Kidney tubule cell (primary cell): ENCODE data around the gene FLOT2.
"Not testable (repeated sequence)": the region's sequence is repeated elsewhere in the genome, so short reads cannot be mapped to it uniquely, and the experiment has no call there.

Source experiments
- DNase-seq: peaks from one replicate; pipeline ENCODE4 v3.0.0-alpha.2; 2018; ENCODE audit warnings: low spot score

Gene FLOT2

GRCh38 chr17:28896884-28897768 lies at the start of gene FLOT2:
FLOT2 (minus strand) TSS chr17:28897733; CDS start chr17:28897574, 159 bp downstream.
- peak; percentile 37 for DNase-seq

GRCh38 chr17:28946239-28946638 lies 48.7 kb upstream of the FLOT2 start:
- peak; percentile 35 for DNase-seq

DNA sequence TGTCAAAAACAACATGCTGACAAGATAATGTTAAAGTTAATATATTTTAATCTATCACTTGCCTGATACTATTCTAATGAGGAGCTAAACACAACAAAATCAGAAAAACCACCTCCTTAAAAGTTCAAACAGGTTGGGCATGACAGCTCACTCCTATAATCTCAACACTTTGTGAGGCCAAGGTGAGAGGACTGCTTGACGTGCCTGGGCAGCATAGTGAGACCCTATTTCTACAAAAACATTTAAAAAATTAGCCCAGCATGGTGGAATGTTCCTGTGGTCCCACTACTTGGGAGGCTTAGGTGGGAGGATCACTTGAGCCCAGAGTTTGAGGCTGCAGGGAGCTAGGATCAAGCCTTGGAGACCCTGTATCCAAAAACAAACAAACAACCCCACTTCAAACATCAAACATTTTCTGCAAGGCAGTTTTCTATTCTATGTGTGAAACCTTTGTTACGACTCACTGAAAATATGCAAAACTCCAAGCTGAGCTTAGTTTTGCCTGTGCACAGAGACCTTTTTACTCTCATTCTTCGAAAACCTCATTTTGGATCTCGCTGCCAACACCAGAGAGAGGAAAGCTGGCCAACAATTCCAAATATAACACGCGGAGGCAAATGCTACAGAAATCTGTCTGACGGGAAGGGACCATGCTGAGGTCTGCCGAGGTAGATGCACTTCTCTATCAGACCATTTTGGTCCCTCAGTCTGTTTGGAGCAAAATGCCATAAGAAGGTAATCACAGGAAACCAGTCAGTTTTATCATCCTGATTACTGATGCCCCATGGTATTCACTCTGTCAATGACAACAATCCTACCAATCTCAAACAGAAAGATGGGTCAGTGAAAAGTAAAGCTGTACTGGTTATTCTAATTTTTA lies 47.6 kb upstream of the FLOT2 start:
- DNase-seq, result peak; percentile 23

DNA sequence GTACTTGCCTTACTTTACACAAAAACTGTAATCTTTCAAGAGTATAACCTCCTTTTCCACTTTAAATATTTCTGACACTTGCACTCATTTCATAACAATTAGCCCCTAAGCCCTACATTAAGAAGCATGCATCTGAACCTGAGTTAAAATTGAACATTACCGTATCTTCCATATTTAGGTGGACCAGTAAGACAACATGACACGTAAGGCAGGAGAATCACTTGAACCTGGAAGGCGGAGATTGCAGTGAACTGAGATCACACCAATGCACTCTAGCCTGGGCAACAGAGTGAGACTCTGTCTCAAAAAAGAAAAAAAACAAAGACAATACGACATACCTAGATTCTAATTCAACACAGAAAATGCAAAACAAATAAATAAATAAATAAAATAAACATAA lies 46.8 kb upstream of the FLOT2 start:
- no peak for DNase-seq

DNA sequence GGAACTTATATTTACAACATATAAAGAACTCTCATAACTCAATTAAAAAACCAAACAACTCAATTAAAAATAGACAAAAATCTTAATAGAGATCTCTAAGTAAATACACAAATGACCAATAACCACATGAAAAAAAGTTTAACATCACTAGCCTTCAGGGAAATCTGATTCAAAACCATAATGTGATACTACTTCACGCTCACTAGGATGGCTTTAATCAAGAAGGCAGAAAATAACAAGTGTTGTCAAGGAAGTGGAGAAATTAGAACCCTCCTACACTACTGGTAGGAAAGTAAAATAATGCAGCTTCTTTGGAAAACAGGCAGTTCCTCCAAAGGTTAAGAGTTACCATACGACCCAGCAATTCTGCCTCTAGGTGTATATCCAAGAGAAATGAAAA lies 45.4 kb upstream of the FLOT2 start:
- no peak for DNase-seq

- DNase-seq, result no peak
These were observed 43.7 kb upstream of the FLOT2 start for GRCh38 chr17:28941251-28941650.

DNA sequence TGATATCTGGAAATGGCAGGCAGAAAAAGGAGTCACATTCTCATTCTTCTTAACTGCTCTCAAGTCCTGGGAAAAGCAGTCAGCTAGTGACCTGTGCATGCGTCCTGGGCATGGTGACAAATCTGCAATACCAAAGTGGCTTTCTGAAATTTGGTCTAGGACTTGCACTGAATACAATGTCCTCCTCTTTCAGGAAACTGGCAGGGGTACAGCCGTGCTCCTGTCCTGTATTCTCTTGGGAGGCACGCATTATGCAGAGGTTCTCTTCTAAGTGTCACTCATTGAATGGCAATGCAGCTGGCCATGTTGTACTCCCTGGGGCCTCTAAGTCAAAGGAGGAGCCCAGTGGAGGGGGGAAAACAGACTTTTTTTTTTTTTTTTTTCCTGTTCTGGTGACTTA lies 43.1 kb upstream of the FLOT2 start:
- no peak for DNase-seq

DNA sequence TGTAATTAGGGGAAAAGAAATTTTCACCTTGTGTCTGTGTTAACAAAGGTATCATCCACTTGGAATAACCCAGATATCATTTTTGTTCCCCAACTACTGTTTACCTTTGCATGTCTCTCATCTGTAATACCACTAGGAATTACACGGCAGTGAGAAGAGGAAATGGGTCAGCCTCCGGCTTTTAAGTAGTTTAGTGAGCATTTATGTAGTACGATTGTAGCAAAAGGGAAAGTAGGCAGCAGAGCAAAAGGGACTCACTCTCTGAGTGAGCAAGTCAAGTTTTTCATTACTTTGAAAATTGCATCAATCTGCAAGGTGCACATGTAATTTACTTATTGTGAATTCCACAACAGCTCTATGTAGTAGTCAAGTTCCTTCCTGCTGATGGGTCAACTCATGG lies 42.6 kb upstream of the FLOT2 start:
- no peak for DNase-seq

- DNase-seq, result no peak
These were observed 41.0 kb upstream of the FLOT2 start for GRCh38 chr17:28938552-28938951.

- DNase-seq, result no peak
These were observed 39.7 kb upstream of the FLOT2 start for GRCh38 chr17:28937044-28937729.

DNA sequence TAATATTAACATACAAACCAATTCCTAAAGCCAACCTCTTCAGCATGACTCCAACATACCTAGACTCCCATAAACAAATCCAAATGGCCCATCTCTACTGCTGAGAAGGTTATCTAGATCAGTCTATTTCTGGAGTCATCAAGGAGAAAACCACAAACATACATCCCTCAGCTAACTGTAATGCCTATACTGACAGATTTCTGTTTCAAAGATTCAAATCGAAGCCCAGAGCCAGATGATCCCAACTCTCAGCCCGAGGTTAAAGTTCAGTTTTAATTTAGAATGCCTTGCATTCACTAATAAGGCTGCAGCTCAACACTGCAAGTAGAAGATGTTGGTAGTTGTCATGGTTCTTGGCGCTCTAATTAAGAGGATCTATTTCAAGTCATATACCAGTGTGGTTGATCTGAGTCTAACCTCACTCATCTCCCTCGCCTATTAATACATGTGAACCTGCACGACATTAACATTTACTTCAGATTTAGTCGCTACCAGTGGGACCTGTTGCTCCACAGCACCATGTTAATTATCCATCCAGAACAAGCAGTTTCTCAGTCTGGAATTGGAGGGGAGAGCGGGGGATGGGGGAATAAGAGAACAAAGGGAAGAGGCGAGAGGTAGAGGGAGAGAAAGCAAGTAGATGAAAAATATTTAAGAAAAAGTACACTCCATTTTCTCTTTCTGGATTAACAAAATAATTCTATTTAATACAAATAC lies 38.4 kb upstream of the FLOT2 start:
- DNase-seq, result no peak

DNA sequence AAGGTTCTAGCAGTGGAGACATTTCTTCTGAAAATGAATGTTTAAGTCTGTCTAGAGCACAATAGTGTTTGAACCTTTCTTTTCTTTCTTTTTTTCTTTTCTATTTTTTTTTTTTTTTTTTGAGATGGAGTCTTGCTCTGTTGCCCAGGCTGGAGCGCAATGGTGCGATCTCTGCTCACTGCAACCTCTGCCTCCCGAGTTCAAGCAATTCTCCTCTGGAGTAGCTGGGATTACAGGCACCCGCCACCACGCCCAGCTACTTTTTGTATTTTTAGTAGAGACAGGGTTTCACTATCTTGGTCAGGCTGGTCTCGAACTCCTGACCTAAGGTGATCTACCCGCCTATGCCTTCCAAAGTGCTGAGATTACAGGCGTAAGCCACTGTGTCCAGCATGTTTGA lies 37.0 kb upstream of the FLOT2 start:
- DNase-seq, result not testable (repeated sequence)

DNA sequence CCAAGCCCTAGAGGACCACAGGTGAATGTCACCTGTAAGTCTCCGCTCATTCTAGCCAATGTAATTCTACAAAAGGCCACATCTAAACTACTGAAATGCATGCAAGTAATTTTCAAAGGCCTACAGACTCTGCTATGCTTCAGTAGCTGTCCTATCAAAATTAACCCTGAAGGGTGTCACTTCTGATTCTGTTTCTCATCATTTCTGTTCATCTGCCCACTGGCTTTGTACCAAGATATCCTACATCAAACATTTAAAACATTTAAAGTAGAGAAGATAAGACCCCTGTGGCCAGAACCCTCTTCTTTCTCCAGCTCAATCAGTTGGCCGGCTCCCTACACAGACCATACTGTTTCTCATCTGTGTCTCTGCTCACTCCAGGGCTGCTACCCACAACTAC lies 32.3 kb upstream of the FLOT2 start:
- DNase-seq, result no peak

- peak; percentile 76 for DNase-seq
These were observed 30.5 kb upstream of the FLOT2 start for GRCh38 chr17:28928061-28928460.

DNA sequence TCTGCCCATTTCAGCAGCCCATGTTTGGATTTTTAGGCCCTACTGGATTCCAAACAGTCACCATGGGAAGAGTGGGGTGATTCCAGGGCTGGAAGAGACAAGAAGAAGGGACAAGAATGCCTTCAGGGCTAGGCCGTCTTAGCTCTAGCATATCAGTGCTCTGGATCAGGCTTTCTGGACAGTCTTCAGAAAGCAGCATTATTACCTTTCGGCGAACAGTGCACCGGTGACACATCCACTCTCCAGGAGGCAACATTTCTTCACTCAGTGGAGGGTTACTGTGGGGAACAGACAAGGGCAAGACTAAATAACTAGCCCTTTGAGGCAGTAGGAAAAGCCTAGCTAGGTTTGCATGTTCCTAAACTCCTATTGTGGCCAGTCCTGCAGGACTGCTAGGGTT lies 29.3 kb upstream of the FLOT2 start:
- peak; percentile 15 for DNase-seq

DNA sequence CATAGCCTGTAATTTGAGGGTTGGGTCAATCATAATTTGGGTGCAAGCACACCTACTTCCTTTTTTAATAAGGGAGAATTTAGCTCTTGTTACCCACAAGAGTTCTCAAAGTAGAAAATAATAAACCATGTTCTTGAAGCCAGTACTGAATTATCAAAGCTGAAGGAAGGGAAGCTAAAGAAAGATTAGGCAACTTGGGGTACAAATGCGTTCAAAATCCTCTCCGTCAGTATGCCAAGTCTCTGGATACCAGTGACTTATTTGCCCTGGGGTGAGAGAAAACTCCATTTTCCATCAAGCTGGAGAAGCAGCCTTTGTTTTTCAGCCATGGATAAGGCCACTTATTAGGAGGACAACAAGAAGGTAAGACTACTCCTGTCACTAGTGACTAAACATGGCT lies 28.8 kb upstream of the FLOT2 start:
- no peak for DNase-seq

GRCh38 chr17:28925912-28926365 lies 28.4 kb upstream of the FLOT2 start:
- DNase-seq, result peak; percentile 72

- no peak for DNase-seq
These were observed 22.7 kb upstream of the FLOT2 start for GRCh38 chr17:28920201-28920600.

DNA sequence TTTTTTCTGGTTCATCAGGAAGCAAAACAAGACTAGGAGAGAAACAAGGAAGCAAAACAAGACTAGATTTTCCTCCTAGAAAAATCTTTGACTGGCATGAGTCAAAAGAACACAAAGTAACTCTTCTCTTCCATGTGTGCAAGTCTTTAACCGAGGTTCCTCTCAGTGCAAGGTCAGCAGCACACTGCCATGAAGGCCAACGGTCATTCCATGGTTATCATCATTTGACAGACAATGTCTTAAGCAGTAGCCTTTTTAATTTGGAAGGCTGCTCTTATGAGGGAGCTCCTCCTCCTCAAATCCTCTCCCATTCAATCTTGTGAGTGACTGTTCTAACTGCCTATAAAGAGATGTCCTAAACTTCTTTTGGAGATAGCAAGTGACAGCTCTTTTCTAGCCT lies 20.8 kb upstream of the FLOT2 start:
- no peak for DNase-seq

DNA sequence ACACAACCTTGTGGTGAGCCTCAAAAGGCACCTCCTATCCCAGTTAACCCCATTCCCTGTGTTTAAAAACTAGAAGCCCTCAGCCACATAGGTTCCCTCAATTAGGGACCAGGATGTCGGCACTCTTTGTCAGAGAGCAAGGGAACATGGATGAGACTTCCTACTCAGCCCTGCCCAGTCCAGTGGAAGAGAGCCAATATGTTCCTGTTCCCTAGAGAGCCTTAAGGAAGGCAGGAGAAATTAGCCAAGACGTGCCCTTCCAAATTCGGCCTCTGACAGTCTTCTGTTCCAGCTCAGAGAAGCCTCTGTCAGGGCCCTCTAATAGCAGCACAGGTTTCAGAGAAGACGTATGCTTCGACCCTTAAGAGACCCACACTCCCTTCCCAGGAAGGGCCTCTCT lies 19.9 kb upstream of the FLOT2 start:
- no peak for DNase-seq

GRCh38 chr17:28917029-28917428 lies 19.5 kb upstream of the FLOT2 start:
- DNase-seq, result no peak
